GM12873 (cell line): ENCODE data around the gene ZNF609.

Experiments
- CTCF ChIP-seq: IDR thresholded peaks from 2 replicates; pipeline ENCODE4 v1.5.1; 2012; ENCODE audit warnings: low read depth, mild to moderate bottlenecking, moderate library complexity, low read length, control low read depth; ENCODE audit not compliant: insufficient read depth; ENCODE audit errors: missing control alignments

Gene ZNF609

GRCh38 chr15:64637412-64637811 is 177.0 kb downstream of the ZNF609 start:
- TF ChIP-seq CTCF = no peak

- TF ChIP-seq CTCF = no peak
Observed at GRCh38 chr15:64640146-64640871, 179.9 kb downstream of the ZNF609 start.

GRCh38 chr15:64642875-64643274 is 182.5 kb downstream of the ZNF609 start:
- no peak for TF ChIP-seq CTCF

GRCh38 chr15:64643685-64644084 is 183.3 kb downstream of the ZNF609 start:
- TF ChIP-seq CTCF = no peak

GRCh38 chr15:64645995-64646394 is 185.6 kb downstream of the ZNF609 start:
- no peak for TF ChIP-seq CTCF

GRCh38 chr15:64647367-64647766 is 187.0 kb downstream of the ZNF609 start:
- TF ChIP-seq CTCF = no peak

GRCh38 chr15:64650552-64650951 is 190.2 kb downstream of the ZNF609 start:
- TF ChIP-seq CTCF = no peak
